HL-60 (cell line): ENCODE results near the gene GPR155.

Experiments
- GABPA ChIP-seq: IDR thresholded peaks from 2 replicates; pipeline ENCODE4 v1.6.1; 2012; ENCODE audit warnings: low read depth
- POLR2AphosphoS5 ChIP-seq: IDR thresholded peaks from 2 replicates; pipeline ENCODE4 v1.6.1; 2012; ENCODE audit warnings: low read depth
- SPI1 ChIP-seq: IDR thresholded peaks from 2 replicates; pipeline ENCODE4 v1.6.1; 2012; ENCODE audit warnings: low read depth, mild to moderate bottlenecking, borderline replicate concordance
- TF ChIP-seq, protein P1 (sequence below): IDR thresholded peaks from one replicate; pipeline ENCODE4 v1.5.1; 2011; ENCODE audit warnings: low read length, control low read depth, inconsistent platforms; ENCODE audit not compliant: insufficient read depth
- TF ChIP-seq, protein P2 (sequence below): IDR thresholded peaks from 2 replicates; pipeline ENCODE4 v1.6.1; 2012; ENCODE audit warnings: low read depth; ENCODE audit not compliant: insufficient replicate concordance

DNA sequence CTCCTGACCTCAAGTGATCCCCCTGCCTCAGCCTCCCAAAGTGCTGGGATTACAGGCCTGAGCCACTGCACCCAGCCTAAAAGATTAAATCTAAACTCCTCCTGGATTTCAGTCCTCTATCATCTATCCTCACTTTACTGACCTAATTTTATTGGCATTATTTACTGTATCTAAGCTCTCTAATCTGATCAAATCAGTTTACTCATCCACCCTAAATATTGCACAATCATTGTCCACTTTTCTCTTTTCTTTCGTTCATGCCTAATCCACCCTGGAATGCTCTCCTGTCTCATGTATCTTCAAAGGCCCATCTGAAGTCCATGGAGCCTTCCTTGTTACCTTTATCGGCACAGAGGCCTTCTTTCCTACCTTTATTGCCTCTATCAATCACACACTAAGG lies 31.6 kb upstream of the GPR155 start:
- no peak for TF ChIP-seq GABPA
- TF ChIP-seq POLR2AphosphoS5, result no peak
- TF ChIP-seq, protein P1, sequence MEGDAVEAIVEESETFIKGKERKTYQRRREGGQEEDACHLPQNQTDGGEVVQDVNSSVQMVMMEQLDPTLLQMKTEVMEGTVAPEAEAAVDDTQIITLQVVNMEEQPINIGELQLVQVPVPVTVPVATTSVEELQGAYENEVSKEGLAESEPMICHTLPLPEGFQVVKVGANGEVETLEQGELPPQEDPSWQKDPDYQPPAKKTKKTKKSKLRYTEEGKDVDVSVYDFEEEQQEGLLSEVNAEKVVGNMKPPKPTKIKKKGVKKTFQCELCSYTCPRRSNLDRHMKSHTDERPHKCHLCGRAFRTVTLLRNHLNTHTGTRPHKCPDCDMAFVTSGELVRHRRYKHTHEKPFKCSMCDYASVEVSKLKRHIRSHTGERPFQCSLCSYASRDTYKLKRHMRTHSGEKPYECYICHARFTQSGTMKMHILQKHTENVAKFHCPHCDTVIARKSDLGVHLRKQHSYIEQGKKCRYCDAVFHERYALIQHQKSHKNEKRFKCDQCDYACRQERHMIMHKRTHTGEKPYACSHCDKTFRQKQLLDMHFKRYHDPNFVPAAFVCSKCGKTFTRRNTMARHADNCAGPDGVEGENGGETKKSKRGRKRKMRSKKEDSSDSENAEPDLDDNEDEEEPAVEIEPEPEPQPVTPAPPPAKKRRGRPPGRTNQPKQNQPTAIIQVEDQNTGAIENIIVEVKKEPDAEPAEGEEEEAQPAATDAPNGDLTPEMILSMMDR, result no peak
- TF ChIP-seq, protein P2, sequence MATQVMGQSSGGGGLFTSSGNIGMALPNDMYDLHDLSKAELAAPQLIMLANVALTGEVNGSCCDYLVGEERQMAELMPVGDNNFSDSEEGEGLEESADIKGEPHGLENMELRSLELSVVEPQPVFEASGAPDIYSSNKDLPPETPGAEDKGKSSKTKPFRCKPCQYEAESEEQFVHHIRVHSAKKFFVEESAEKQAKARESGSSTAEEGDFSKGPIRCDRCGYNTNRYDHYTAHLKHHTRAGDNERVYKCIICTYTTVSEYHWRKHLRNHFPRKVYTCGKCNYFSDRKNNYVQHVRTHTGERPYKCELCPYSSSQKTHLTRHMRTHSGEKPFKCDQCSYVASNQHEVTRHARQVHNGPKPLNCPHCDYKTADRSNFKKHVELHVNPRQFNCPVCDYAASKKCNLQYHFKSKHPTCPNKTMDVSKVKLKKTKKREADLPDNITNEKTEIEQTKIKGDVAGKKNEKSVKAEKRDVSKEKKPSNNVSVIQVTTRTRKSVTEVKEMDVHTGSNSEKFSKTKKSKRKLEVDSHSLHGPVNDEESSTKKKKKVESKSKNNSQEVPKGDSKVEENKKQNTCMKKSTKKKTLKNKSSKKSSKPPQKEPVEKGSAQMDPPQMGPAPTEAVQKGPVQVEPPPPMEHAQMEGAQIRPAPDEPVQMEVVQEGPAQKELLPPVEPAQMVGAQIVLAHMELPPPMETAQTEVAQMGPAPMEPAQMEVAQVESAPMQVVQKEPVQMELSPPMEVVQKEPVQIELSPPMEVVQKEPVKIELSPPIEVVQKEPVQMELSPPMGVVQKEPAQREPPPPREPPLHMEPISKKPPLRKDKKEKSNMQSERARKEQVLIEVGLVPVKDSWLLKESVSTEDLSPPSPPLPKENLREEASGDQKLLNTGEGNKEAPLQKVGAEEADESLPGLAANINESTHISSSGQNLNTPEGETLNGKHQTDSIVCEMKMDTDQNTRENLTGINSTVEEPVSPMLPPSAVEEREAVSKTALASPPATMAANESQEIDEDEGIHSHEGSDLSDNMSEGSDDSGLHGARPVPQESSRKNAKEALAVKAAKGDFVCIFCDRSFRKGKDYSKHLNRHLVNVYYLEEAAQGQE, result no peak
- TF ChIP-seq SPI1, result no peak
